HFF-Myc (cell line): ENCODE data around the gene ADAD2.
"Not testable (repeated sequence)": the region's sequence is repeated elsewhere in the genome, so short reads cannot be mapped to it uniquely, and the experiment has no call there.

Source experiments
- DNase-seq: peaks from one replicate; pipeline ENCODE4 v3.0.0-alpha.2; 2011; ENCODE audit warnings: low read depth; ENCODE audit errors: extremely low read depth
- H3K4me3 ChIP-seq: replicated peaks from 2 replicates; pipeline ENCODE4 v1.5.1; 2011; ENCODE audit warnings: low read depth, mild to moderate bottlenecking, control low read depth, low read length
- CTCF ChIP-seq: IDR thresholded peaks from 2 replicates; pipeline ENCODE4 v1.5.1; 2012; ENCODE audit warnings: mild to moderate bottlenecking, low read depth, low read length, control low read depth; ENCODE audit errors: missing control alignments

ADAD2 gene

GRCh38 chr16:84214451-84215066, 23.6 kb downstream of the ADAD2 start:
- no peak for TF ChIP-seq CTCF
- H3K4me3 ChIP-seq, result no peak overlapping the region
- DNase-seq, result no peak

GRCh38 chr16:84215531-84215930, 24.6 kb downstream of the ADAD2 start:
- no peak for TF ChIP-seq CTCF
- H3K4me3 ChIP-seq, result no peak overlapping the region
- no peak for DNase-seq

DNA sequence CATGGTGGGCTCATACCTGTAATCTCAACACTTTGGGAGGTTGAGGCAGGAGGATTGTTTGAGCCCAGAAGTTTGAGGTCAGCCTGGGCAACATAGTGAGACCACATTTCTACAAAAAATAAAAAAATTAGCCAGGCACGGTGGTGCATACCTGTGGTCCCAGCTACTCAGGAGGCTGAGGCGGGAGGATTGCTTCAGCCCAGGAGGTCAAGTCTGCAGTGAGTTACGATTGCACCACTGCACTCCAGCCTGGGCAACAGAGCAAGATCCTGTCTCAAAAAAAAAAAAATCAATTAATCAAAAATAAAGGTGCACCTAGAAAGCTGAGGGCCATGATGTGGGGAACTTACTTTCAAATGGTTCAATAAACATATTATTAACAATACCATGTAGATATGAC, 25.2 kb downstream of the ADAD2 start:
- DNase-seq, H3K4me3 ChIP-seq: not testable (repeated sequence)

DNA sequence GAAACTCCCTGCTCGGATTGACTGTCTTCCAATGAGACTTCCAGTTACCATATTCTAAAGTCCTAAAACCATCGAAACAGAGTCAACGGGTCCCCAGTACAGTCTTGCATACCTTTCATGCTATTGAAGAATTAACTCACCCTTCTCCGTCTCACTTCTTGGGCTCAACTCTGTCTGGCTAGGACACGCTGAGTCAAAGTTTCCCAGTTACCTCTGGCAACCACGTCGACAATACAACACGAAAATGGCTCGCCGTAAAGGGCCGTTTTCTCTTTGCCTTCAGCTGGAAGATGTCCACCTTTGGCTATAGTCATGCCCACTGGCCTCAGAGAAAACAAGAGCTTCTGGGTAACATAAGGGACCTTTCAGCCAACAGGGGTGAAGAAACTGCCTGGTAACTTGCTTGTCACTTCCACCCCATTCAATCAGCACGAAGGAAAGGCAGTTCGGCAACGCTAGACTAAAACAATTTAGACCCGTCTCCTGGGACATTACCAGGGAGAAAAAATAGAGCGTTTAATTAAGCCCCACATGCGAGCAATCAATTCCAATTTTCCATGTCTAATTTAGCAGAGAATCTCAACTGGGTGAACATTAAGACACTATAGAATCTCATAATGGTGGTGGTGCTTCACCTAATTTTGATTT, 27.3 kb downstream of the ADAD2 start:
- DNase-seq, result no peak
- no peak for TF ChIP-seq CTCF
- H3K4me3 ChIP-seq, result no peak overlapping the region

DNA sequence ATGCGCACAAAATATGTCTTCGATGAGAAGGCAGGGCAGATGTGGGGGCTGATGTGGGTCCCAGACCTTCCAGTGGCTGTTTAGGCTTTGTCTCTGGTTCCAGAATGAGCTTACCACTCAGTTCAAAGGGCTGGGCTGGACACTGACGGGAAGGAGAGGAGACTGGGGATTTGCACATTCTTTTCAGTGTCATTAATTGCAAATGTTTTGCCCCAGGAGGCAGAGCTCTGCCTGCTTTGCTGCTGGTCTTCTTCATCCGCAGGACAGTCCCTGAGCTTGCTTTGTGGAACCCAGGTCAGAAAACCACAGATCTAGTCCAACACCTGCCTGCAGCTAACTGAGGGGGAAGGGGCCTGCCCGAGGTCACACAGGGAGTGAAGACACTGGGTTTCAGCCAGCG, 28.0 kb downstream of the ADAD2 start:
- no peak overlapping the region for H3K4me3 ChIP-seq
- no peak for DNase-seq
- TF ChIP-seq CTCF, result no peak

DNA sequence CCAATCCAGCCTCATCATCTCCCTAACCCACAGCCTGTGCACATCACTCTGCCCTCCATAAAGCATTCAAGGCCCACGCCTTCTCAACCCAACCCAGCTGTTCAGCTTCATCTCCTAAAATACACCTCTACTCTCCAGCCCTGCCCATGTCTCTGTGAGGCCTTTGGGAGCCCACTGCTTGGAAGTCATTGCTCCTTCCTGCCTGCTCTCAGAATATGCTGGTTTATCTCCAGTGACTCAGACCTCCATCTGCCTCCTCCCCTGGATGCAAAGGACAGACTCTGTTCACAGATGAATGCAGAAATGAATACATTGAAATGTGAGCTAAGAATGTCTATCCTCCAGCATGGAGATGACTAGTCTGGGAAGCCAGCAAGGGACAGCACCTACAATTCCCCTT, 29.9 kb downstream of the ADAD2 start:
- TF ChIP-seq CTCF, result no peak
- no peak overlapping the region for H3K4me3 ChIP-seq
- DNase-seq, result no peak

DNA sequence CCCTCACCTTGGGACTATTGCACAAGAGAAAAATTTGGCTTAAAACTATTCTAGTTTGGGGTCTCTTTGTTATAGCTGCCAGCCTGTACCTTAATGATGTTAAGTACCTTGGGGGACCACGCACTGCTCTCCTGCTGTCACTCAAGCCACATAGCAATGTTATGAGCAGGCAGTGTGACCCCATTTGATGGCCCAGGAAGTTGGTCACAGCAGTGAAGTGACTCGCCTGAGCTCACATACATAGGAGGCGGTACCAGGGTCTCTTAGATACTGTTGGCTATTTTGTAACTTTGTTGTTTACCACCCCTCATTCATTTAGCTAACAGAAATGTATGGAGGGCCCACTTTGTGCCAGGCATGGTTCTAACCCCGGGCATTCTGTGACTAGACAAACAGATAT, 32.5 kb downstream of the ADAD2 start:
- DNase-seq, result no peak
- TF ChIP-seq CTCF, result no peak
- H3K4me3 ChIP-seq, result no peak overlapping the region
